Nephron (organoid): ENCODE results near the gene CLDN7.

ENCODE experiments used
- H3K27ac Mint-ChIP-seq, 3 experiments: 2 replicates each; pipeline ENCODE4 v1.8.0; 2020; ENCODE audit warnings: mixed read lengths in 3 of 3, mild to moderate bottlenecking in 2 of 3, moderate library complexity in 1 of 3
- H3K27me3 Mint-ChIP-seq: 2 replicates; pipeline ENCODE4 v1.8.0; 2021; ENCODE audit warnings: low read depth, mild to moderate bottlenecking, moderate library complexity, mixed read lengths
- H3K36me3 Mint-ChIP-seq: 2 replicates; pipeline ENCODE4 v1.8.0; 2020; ENCODE audit warnings: low read depth, mixed read lengths
- H3K4me1 Mint-ChIP-seq: 2 replicates; pipeline ENCODE4 v1.8.0; 2020; ENCODE audit warnings: mixed read lengths
- H3K4me3 Mint-ChIP-seq, 3 experiments: 2 replicates each; pipeline ENCODE4 v1.8.0; 2020; ENCODE audit warnings: mild to moderate bottlenecking in 3 of 3, mixed read lengths in 3 of 3, moderate library complexity in 2 of 3
- H3K9me3 Mint-ChIP-seq: 2 replicates; pipeline ENCODE4 v1.8.0; 2020; ENCODE audit warnings: mixed read lengths
- CTCF ChIP-seq, 3 experiments: fragments of 200-600 bp; sonication (generic); IDR thresholded peaks; one replicate each; pipeline ENCODE4 v1.5.0; 2021; ENCODE audit warnings: antibody characterized with exemption in 3 of 3; ENCODE audit not compliant: unreplicated experiment in 3 of 3

CLDN7 gene

DNA sequence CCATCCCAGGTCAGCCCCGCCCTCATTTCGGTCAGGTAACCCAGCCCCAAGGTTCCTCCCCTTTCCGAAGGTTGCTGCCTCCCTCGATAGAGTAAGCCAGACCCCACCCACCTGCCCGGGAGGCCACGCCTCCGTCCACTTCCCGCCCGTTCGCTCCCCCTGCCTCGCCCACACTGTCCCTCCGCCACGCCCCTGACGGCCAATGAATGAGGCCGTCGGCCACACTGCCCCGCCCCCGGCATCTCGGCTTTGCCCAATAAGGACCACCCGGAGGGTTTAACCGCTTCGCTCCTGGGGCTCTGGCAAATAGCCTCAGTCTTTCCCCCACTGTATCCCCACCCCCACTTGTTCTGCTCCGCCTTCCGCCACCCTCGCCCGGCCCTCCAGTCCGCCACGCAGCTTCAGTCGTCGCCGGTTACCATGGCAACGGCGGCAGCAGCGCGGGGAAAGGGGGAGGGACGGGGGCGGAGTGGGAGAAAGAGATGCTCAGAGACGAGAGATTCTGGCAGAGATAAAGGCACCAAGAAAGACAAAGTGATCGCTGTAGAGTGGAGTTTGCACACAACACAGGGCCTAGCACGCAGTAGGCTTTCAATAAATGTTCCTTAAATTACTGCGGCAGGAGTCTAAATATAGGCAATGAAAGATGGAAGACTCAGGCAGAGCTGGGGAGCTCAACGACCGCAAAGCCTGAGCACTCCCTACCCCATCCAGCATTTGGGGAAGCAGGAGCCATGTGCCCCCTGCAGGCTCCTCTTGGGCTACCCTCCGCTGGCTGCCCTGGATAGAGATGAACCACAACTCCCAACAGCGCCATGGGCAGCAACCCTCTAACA lies 47.8 kb downstream of the CLDN7 start:
- H3K36me3 Mint-ChIP-seq = peaks cover 5% of the 10 kb centered on the region
- peak overlapping the region; percentile 89 to 96 (median 95) for H3K27ac Mint-ChIP-seq
- H3K9me3 Mint-ChIP-seq = no peaks in the 10 kb centered on the region
- peaks cover 4% of the 10 kb centered on the region for H3K27me3 Mint-ChIP-seq
- peaks cover 70% of the 10 kb centered on the region for H3K4me1 Mint-ChIP-seq
- H3K4me3 Mint-ChIP-seq = peak overlapping the region; percentile 86 to 90 (median 89)
- TF ChIP-seq CTCF (IDR thresholded peaks at IDR 0.05; ENCODE audit: unreplicated experiment in 3 of 3) = peak; percentile 49 to 67 (median 54)

DNA sequence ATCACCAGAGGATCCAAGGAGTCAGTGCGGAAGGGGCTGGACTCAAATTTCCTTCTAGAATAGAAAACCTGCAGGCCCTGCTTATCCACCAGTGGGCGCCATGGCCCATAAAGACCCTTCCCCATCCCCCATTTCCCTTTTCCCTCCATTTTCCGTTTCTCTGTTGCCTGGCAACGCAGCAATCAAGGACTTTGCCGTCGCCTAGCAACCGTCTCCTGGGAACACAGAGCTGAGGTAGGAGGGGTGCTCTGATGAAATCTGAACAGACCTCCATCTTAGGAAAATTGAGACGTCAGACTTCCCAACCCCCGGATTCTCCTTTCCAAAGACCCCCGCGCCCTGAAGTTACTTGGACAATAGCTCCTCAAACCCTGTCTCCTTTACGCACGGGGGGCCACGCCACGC lies 48.4 kb downstream of the CLDN7 start:
- peak overlapping the region; percentile 86 to 90 (median 89) for H3K4me3 Mint-ChIP-seq
- TF ChIP-seq CTCF (IDR thresholded peaks at IDR 0.05; ENCODE audit: unreplicated experiment in 3 of 3) = peak; percentile 76 to 80 (median 78)
- peaks cover 64% of the 10 kb centered on the region for H3K4me1 Mint-ChIP-seq
- H3K36me3 Mint-ChIP-seq = peaks cover 5% of the 10 kb centered on the region
- H3K27me3 Mint-ChIP-seq = peaks cover 3% of the 10 kb centered on the region
- H3K9me3 Mint-ChIP-seq = no peaks in the 10 kb centered on the region
- H3K27ac Mint-ChIP-seq = peak overlapping the region; percentile 89 to 96 (median 95)

GRCh38 chr17:7211491-7212273 lies 50.6 kb downstream of the CLDN7 start:
- Mint-ChIP-seq H3K27me3 (peaks cover 5% of the 10 kb centered on the region), H3K4me1 (peaks cover 64% of the 10 kb centered on the region), H3K36me3 (peaks cover 5% of the 10 kb centered on the region), H3K4me3 (peak overlapping the region; percentile 75 to 85 (median 79)), H3K9me3 (no peaks in the 10 kb centered on the region), H3K27ac (peak overlapping the region; percentile 84 to 88 (median 85))
- no peak for TF ChIP-seq CTCF (IDR thresholded peaks at IDR 0.05; ENCODE audit: unreplicated experiment in 3 of 3)
